ENCODE measurements around the gene ALDOA. TPM values are rescaled to one million over a fixed set of nuclear protein-coding genes. Genes with fewer than 3 reads are reported as not detected.

Gene ALDOA
- total and polyA plus RNA-seq, 10 of the 15 experiments (the other 5 are each of a cell fraction or from before 2014, with no cell fraction given) = 218 to 2,339 (median 1,095) TPM

GRCh38 chr16:30075503-30076275 is 10.1 kb downstream of the ALDOA start, which contains the start of gene PPP4C (continued):
- TF ChIP-seq ATF7 (IDR thresholded peaks at IDR 0.05; ENCODE audit: low read depth) = peak; percentile 75
- no peak; a peak in 1 of 6 replicates for TF ChIP-seq CTCF (IDR thresholded peaks at IDR 0.05 in 2 of 3, conservative IDR thresholded peaks at IDR 0.05 in 1 of 3; ENCODE audit: control insufficient read depth in 2 of 3, extremely low read depth in 1 of 3, insufficient read depth in 1 of 3, low read depth in 3 of 3, low read length in 3 of 3)
- TF ChIP-seq BHLHE40 (IDR thresholded peaks at IDR 0.05; ENCODE audit: borderline replicate concordance in 1 of 2, low read depth in 2 of 2, low read length in 1 of 2) = peak in 1 of 2 experiments; percentile 31; a peak in 1 of 4 replicates
- TF ChIP-seq STAT3 (IDR thresholded peaks at IDR 0.05; ENCODE audit: low read depth, low read length) = no peak
- TF ChIP-seq EZH2 (IDR thresholded peaks at IDR 0.05; ENCODE audit: borderline replicate concordance, control insufficient read depth, low read depth, low read length) = no peak
- 0 out of 2 replicates have a peak, but pooled peaks have one; percentile 19 for TF ChIP-seq TCF3 (IDR thresholded peaks at IDR 0.05; ENCODE audit: borderline replicate concordance, insufficient read depth, low read depth, low read length)
- TF ChIP-seq MTA2 (IDR thresholded peaks at IDR 0.05; ENCODE audit: low read depth) = 0 out of 2 replicates have a peak, but pooled peaks have one; percentile 14
- peak; percentile 59 for TF ChIP-seq RUNX3 (IDR thresholded peaks at IDR 0.05; ENCODE audit: low read length)
- TF ChIP-seq ZNF24 (IDR thresholded peaks at IDR 0.05) = no peak
- TF ChIP-seq NFXL1 (IDR thresholded peaks at IDR 0.05; ENCODE audit: borderline replicate concordance) = no peak
- TF ChIP-seq NBN (IDR thresholded peaks at IDR 0.05) = peak; percentile 66; the same call in 1 of the 2 replicates
- TF ChIP-seq MYC (IDR thresholded peaks at IDR 0.05; ENCODE audit: insufficient read depth, insufficient read length, insufficient replicate concordance, low read length, severe bottlenecking) = no peak
- peak; percentile 63; the same call in 1 of the 2 replicates for TF ChIP-seq NR2C1 (IDR thresholded peaks at IDR 0.05)
- TF ChIP-seq NR2F1 (conservative IDR thresholded peaks at IDR 0.05) = peak; percentile 12; the same call in 1 of the 2 replicates
- no peak for TF ChIP-seq IRF5 (IDR thresholded peaks at IDR 0.05; ENCODE audit: borderline replicate concordance)
- TF ChIP-seq FOXM1 (IDR thresholded peaks at IDR 0.05; ENCODE audit: low read depth, low read length) = no peak
- TF ChIP-seq RB1 (IDR thresholded peaks at IDR 0.05; ENCODE audit: borderline replicate concordance) = 0 out of 2 replicates have a peak, but pooled peaks have one; percentile 42
- no peak for TF ChIP-seq CEBPZ (IDR thresholded peaks at IDR 0.05; ENCODE audit: low read depth, low read length)
- peak; percentile 84 for TF ChIP-seq RELB (IDR thresholded peaks at IDR 0.05; ENCODE audit: low read depth)
- peak; percentile 16; the same call in 1 of the 2 replicates for TF ChIP-seq DPF2 (IDR thresholded peaks at IDR 0.05)
- TF ChIP-seq EP300 (IDR thresholded peaks at IDR 0.05; ENCODE audit: borderline replicate concordance in 1 of 2, control insufficient read depth in 1 of 2, low read depth in 2 of 2, low read length in 2 of 2) = no peak

Measured in GM12878 (cell line).